ENCODE measurements around the gene SGMS2. TPM values are rescaled to one million over a fixed set of nuclear protein-coding genes. Genes with fewer than 3 reads are reported as not detected.

Gene SGMS2
- total and polyA plus RNA-seq, 2 of the 13 experiments (the other 11 are each of a cell fraction or from before 2014, with no cell fraction given), result 1.2 to 1.7 TPM

DNA sequence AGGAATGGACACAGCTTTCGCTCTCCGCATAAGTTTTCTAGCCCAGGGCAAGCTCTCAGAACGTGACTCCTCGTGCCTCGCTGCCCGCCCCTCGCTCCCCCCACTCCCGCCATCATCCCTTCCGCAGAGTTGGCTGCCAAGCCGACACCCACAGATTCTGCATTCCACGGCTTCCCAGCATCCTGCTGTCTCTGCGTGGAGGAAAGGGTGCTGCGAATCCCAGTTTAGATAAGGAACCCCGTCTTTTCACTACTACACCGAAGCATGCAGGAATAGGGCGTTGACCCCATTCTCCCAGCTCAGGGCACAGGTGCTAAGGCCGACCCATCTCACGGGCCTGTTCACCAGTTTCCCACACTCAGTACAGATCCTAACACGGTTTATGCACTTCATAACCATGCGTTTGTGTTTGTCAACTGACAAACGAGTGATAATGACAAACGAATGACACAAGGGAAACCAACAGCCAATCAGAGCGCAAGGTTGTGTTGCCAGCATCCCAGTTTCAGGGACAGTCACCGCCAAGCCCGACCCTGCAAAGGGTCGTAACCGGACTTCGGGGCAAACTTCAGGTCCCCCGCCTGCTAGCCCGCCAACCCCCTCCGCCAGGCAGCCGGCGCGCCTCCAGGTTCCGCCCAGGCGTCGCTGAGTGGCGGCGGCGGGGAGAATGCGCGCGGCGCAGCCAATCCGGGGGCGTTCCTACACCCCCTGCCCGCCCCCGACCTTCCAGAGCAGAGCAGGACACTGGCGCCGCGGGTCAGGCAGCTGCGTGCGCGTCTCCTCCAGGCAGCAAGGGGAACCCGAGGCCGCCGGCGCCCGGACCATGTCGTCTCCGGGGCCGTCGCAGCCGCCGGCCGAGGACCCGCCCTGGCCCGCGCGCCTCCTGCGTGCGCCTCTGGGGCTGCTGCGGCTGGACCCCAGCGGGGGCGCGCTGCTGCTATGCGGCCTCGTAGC, 106.4 kb downstream of the SGMS2 start, which contains the start of gene CYP2U1 (continued):
- TF ChIP-seq, protein P1, sequence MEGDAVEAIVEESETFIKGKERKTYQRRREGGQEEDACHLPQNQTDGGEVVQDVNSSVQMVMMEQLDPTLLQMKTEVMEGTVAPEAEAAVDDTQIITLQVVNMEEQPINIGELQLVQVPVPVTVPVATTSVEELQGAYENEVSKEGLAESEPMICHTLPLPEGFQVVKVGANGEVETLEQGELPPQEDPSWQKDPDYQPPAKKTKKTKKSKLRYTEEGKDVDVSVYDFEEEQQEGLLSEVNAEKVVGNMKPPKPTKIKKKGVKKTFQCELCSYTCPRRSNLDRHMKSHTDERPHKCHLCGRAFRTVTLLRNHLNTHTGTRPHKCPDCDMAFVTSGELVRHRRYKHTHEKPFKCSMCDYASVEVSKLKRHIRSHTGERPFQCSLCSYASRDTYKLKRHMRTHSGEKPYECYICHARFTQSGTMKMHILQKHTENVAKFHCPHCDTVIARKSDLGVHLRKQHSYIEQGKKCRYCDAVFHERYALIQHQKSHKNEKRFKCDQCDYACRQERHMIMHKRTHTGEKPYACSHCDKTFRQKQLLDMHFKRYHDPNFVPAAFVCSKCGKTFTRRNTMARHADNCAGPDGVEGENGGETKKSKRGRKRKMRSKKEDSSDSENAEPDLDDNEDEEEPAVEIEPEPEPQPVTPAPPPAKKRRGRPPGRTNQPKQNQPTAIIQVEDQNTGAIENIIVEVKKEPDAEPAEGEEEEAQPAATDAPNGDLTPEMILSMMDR (CRISPR knock-in tag; IDR thresholded peaks at IDR 0.05), result no peak; the same call in 1 of the 2 replicates
- TF ChIP-seq MTF2 (CRISPR knock-in tag; IDR thresholded peaks at IDR 0.05; ENCODE audit: borderline replicate concordance) (peak; percentile 75), DNMT3B (CRISPR knock-in tag; conservative IDR thresholded peaks at IDR 0.05) (no peak), IKZF4 (CRISPR knock-in tag; IDR thresholded peaks at IDR 0.05; ENCODE audit: borderline replicate concordance, low read depth, not compliant biosample characterization) (no peak), ZNF256 (CRISPR knock-in tag; conservative IDR thresholded peaks at IDR 0.05) (no peak), SIN3A (IDR thresholded peaks at IDR 0.05; ENCODE audit: borderline replicate concordance, low read depth, low read length) (no peak), BORCS8-MEF2B (CRISPR knock-in tag; IDR thresholded peaks at IDR 0.05) (no peak), FOXP1 (IDR thresholded peaks at IDR 0.05) (no peak), FOXP1 (CRISPR knock-in tag; IDR thresholded peaks at IDR 0.05) (no peak), ZNF558 (CRISPR knock-in tag; IDR thresholded peaks at IDR 0.05; ENCODE audit: borderline replicate concordance) (no peak; the same call in 1 of the 2 replicates), ZNF331 (CRISPR knock-in tag; IDR thresholded peaks at IDR 0.05) (peak; percentile 12; the same call in 1 of the 2 replicates), TBX2 (CRISPR knock-in tag; IDR thresholded peaks at IDR 0.05; ENCODE audit: borderline replicate concordance) (peak; percentile 33), POLR2AphosphoS2 (IDR thresholded peaks at IDR 0.05; ENCODE audit: low read depth, low read length) (no peak), SMAD3 (CRISPR knock-in tag; IDR thresholded peaks at IDR 0.05) (no peak), ZNF430 (CRISPR knock-in tag; IDR thresholded peaks at IDR 0.05) (peak; percentile 69; the same call in 1 of the 2 replicates), MED1 (CRISPR knock-in tag; IDR thresholded peaks at IDR 0.05) (no peak), ZNF737 (CRISPR knock-in tag; IDR thresholded peaks at IDR 0.05; ENCODE audit: borderline replicate concordance) (no peak), BHLHE40 (IDR thresholded peaks at IDR 0.05; ENCODE audit: low read length) (no peak), ZNF20 (CRISPR knock-in tag; IDR thresholded peaks at IDR 0.05) (no peak), ZNF263 (CRISPR knock-in tag; IDR thresholded peaks at IDR 0.05) (no peak)
- TF ChIP-seq, protein P2, sequence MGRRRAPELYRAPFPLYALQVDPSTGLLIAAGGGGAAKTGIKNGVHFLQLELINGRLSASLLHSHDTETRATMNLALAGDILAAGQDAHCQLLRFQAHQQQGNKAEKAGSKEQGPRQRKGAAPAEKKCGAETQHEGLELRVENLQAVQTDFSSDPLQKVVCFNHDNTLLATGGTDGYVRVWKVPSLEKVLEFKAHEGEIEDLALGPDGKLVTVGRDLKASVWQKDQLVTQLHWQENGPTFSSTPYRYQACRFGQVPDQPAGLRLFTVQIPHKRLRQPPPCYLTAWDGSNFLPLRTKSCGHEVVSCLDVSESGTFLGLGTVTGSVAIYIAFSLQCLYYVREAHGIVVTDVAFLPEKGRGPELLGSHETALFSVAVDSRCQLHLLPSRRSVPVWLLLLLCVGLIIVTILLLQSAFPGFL (CRISPR knock-in tag; IDR thresholded peaks at IDR 0.05), result no peak
